HT1080 (cell line): ENCODE results near the gene TSPAN16. TPM values are rescaled to one million over a fixed set of nuclear protein-coding genes. Genes with fewer than 3 reads are reported as not detected.

Experiments used
- DNase-seq: peaks from one replicate; pipeline ENCODE4 v3.0.0-alpha.2; 2015; ENCODE audit warnings: low read depth
- polyA plus RNA-seq, 2 experiments: library from polyadenylated mRNA; depleted of rRNA; stranded (reverse); fragments of >200 nt; gene quantifications; 2 replicates each; pipeline ENCODE4 v1.2.3, GENCODE V29; 2015
- total RNA-seq: library from RNA; depleted of rRNA; stranded (reverse); fragments of >200 nt; shearing (Covaris generic); gene quantifications from 2 replicates; pipeline ENCODE4 v1.2.3, GENCODE V29; 2014; rRNA removed

The TSPAN16 gene, protein sequence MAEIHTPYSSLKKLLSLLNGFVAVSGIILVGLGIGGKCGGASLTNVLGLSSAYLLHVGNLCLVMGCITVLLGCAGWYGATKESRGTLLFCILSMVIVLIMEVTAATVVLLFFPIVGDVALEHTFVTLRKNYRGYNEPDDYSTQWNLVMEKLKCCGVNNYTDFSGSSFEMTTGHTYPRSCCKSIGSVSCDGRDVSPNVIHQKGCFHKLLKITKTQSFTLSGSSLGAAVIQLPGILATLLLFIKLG
- not detected in 2 replicates for total RNA-seq
- not detected in 2 replicates for polyA plus RNA-seq (2015; cell fraction: cytosol; rRNA removed)
- not detected in 2 replicates for polyA plus RNA-seq (2015; cell fraction: nucleus; rRNA removed)

- DNase-seq, result no peak
Observed at GRCh38 chr19:11295665-11296245, at the start of gene TSPAN16. Gene TSPAN16 (plus strand): TSS chr19:11296160. CDS start chr19:11296298, 138 bp downstream.

DNA sequence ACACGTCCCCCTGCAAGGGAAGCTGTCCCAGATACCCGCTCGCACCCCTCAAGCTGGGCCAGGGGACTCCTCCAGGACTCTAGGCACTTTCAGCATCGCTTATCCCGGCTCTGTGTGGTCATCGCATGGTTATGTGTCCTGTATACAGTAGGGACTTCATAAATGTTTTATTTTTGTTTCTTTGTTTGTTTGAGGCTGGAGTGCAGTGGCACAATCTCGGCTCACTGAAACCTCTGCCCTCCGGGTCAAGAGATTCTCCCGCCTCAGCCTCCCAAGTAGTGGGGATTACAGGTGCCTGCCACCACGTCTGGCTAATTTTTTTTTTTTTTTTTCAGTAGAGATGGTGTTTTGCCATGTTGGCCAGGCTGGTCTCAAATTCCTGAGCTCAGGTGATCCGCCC lies 49.0 kb upstream of the TSPAN16 start:
- DNase-seq, result no peak

DNA sequence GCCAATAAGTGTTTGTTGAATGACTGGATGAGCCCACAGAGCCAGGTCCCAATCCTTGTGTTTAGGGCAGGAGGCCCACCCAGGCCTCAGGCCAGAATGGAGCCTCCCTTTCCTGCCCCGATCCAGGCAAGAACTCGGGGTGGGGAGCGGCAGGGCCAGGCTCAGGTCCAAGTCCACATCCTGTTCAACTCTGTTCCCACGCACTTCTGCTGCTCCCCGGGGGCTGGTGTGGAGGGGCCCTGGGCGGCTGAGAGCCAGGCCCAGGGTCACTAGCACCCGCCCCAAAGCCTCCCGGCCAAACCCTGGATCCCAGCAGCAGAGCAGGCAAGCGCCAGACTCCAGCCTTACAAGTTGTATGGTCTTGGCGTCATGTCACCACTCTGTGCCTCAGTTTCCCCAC lies 48.6 kb upstream of the TSPAN16 start:
- DNase-seq, result no peak

DNA sequence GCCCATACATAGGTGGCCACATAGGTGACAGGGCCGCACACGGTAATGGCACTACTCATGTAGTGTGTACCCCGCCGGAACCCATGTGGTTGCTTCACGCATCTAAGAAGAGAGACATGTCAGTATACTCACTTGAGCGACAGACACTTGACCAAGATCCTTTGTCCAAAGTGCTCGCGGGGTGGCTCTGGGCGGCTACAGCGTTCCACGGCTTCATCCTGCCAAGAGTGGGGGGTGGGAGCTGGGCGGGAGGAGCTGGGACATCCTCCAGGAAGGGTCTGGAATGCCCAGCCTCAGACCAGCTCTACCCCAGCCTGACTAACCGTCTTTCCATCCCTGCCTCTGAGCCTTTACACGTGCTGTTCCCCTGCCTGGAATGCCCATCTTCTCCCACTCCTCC lies 48.0 kb upstream of the TSPAN16 start:
- DNase-seq, result no peak

DNA sequence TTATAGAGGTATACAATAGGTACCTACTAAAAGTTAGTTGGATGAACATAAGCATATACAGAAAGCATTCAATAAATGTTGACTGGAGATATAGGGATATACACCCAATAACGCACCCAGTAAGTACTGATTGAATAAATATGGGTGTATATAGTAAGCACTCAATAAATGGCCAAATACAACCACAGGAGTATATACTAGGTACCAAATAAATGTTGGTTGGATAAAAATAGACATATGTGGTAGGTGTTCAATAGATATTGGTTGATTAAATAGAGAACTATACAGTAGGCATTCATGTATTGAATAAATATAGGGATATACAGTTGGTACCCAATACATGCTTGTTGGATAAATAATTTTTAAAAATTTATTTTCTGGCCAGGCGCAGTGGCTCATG lies 47.1 kb upstream of the TSPAN16 start:
- no peak for DNase-seq

DNA sequence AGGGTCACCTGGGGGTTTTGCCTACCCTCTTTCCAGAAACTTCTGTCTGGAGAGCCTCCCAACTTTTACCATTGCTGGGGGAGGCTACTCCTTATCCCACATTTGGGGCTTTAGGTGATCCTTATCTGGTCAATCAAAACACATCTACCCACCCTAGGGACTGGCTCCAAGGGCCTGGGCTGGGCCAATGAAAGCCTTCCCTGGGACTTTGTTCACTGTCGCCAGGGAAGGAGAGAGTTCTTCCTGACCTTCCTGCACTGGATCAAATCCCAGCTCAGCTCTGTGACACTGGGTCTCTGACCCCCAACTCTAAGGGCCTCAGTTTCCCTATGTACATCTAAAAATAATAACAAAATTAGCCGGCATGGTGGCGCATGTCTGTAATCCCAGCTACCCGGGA lies 44.7 kb upstream of the TSPAN16 start:
- no peak for DNase-seq

- no peak for DNase-seq
Observed at GRCh38 chr19:11251650-11252314, 44.2 kb upstream of the TSPAN16 start.

DNA sequence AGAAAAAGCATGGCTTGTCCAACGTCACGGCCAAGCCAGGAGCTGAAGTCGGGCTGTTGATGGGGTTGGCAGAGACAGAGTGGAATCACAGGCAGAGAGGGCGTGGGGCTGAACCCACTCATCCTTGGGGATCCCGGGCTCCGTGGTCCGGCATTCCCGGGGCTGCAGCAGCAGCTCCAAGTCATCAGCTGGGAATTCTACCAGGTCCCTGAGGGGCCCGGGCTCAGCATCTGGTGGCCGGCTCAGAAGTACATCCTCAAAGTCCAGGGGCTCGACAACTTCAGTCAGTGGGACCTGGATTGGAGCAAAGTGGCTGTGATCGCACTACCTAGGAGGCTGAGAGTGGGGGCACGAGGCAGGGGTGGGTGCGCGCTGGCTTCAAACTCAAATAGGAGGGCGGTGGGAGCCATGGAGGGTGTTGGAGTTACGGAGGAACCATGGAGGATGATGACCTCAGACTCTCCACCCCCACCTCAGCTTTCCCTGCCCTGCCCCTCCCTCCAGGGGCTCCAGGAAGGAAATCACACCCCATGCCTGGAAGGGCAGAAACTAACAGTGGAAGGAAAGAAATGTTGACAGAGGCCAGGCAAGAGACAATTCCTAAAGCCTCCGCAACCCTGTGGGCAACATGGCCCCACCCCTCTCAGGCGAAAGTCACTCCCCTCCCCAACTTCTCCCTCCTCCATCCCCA lies 43.1 kb upstream of the TSPAN16 start:
- DNase-seq, result no peak

- no peak for DNase-seq
Observed at GRCh38 chr19:11254666-11255065, 41.3 kb upstream of the TSPAN16 start.

DNA sequence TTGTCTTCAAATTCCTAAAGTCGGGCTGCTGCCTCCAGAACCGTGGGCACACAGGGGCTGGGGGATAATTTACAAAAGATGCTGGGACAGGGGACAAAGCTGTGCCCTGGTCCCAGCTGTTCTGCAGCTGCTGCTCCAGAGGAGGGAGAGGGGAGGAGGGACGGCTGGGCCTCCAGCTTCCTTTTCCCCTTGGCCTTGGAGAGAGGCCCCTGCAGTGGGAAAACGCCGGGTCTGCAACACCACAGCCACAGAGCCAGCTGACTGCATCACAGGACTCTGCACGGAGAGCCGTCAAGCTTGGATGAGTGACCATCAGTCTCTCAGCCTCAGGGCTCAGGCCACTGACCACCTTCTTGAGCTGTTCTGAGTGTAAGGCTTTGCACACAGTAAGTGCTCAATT lies 39.8 kb upstream of the TSPAN16 start:
- no peak for DNase-seq

DNA sequence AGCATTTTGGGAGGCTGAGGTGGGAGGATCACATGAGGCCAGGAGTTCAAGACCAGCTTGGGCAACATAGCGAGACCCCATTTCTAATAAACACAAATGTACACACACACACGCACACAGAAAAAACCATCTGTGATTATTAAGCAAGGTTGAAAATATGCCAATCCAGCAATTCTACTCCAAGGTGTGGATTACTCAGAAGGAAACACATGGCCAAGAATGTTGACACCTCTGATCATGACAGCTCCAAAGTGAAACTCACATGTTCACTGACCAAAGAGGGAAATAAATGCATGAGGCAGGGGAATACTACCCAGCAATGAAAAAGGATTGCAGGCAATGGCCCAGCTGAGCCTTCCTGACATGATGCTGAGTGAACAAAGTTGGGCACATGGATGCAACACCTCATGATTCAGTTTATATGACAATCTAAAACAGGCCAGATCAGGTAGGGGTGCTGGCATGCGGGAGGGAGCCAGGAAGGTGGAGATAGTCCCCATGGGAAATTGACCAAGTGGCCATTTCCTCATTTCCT lies 38.0 kb upstream of the TSPAN16 start:
- no peak for DNase-seq

DNA sequence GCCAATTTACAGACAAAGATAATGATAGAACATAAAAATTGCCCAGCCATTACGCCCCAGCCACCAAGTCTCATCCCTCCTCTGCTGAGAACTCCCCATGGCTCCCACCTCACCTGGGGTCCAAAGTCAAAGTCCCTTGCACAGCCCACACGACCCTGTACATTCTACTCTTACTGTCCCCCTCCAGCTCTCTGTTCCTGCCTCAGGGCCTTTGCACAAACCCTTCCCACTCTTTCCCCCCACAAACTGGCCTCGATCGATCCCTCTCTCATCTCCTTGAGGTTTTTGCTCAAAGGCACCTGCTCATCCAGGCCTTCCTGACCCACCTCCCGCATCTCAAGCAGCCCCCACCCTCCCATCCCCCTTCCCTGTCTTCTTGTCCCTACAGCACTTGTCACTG lies 35.0 kb upstream of the TSPAN16 start:
- DNase-seq, result no peak

DNA sequence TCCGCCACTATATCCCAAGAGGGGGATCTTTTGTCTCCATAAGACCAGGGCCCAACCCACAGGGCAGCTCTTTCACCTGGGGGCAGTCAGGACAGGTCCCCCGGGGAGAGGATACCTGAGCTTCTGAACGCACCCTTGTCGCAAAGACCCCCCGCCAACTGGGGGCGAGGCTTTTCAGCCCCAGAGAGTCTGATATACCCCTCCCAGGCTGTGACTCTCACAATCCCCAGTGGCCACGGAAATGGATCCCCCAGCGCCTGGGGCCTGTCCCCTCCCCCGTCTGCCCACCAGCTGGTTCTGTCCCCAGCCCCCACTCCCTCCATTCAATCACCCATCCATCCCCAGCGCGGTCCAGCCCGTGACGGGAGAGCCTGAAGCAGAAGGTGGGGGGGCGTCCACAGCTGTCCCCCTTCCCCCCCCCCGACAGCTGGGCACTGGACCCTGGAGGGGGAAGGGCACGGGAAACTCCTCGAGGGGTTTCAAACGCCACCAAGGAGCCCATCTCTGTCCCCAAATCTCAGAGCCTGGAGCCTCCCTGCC lies 34.5 kb upstream of the TSPAN16 start:
- no peak for DNase-seq

- DNase-seq, result no peak
Observed at GRCh38 chr19:11261971-11262839, 33.8 kb upstream of the TSPAN16 start, which contains the start of gene DOCK6. Gene DOCK6 (minus strand): TSS chr19:11262524. CDS start chr19:11262440, 84 bp downstream.

- DNase-seq, result no peak
Observed at GRCh38 chr19:11263726-11264125, 32.2 kb upstream of the TSPAN16 start.

- DNase-seq, result no peak
Observed at GRCh38 chr19:11264452-11265176, 31.3 kb upstream of the TSPAN16 start.

- no peak for DNase-seq
Observed at GRCh38 chr19:11265177-11265784, 30.7 kb upstream of the TSPAN16 start.

GRCh38 chr19:11265785-11266236 lies 30.1 kb upstream of the TSPAN16 start:
- peak; percentile 44 for DNase-seq
